M059J (cell line): ENCODE measurements around the gene ATP7B. TPM values are rescaled to one million over a fixed set of nuclear protein-coding genes. Genes with fewer than 3 reads are reported as not detected.
"Not testable (repeated sequence)": the region's sequence is repeated elsewhere in the genome, so short reads cannot be mapped to it uniquely, and the experiment has no call there.

ENCODE experiments used
- DNase-seq: peaks from one replicate; pipeline ENCODE4 v3.0.0-alpha.2; 2012; ENCODE audit warnings: low read depth
- total RNA-seq: library from RNA; depleted of rRNA; stranded (reverse); fragments of >200 nt; shearing (Covaris generic); gene quantifications from 2 replicates; pipeline ENCODE4 v1.2.3, GENCODE V29; 2014; rRNA removed

The ATP7B gene
- total RNA-seq: 0.52 and 0.94 TPM in 2 replicates

DNA sequence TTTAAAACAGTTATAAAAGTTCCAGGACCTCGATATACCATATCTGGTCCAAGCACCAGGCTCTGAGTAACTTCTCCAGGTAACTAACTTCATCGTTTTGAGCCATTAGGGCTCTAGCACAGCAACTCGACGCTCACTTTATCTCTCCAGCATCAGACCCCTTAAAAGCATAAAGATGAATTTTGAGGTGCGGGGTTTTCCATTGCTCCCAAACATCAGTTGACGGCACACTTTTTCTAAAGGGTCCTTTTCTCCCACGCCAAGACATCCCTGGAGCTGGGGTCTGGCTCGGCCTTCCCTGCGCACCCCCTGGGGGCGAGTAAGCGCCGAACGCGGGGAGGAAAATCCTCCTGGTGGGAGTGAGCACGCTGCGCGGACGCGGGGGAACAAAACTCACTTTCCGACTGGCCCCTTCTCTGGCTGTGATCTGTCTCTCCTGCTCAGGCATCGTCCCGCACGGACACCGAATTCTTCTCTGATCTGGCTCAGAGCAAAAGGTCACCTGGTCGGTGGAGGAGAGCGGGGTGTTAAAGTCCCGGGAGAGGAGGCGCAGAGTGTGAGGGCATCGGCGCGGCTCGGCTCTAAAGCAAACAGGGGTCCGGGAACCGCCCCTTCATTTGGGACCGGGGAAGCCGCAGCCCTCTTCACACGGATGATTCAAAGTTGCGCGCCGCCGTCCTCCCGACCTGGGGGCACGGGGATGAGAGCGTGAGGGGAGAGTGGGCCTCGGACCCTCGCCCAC lies at the start of gene ATP7B:
Gene ATP7B, minus strand, starts transcription at position 561 of the 742 bp plus-strand sequence. Its CDS starts 113 bp downstream, at position 448.
- DNase-seq: peak; percentile 8

DNA sequence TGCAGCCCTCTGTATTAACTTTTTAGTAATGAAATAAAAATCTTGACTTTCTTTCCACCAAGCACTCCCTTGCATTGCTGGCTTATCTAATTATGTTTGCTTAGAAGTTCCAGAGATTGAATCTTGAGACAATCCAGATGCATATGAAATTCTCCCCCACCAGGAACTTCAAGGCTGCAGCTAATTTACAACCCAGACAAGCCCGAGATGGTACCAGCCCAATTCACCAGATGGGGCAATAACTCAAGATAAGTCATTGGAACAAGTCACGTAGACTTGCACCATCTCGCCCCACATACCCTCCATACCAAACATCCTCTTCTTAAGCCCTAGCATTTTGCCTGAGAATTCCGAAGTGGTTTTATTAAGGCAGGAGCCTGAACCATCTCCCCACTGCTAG lies 42.2 kb upstream of the ATP7B start:
- DNase-seq: no peak

DNA sequence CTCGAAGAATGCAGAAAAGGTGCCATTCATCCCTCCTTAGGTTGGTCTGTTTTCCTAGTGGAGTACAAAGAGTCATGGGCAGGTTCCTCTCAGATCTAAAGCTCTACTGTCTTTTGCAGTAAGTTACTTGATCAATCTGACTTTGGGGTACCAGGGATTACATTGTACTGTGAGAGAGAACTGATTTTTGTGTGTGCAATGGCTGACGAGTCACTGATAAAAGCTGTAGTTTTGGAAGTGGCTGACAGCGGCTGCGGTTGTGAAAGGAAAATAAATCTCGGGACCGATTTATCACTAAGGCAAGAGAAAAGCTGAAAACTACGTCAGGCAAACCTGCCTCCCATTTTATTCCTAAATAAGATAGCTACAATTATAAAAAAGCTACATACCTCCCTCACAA lies 40.1 kb upstream of the ATP7B start:
- no peak for DNase-seq

DNA sequence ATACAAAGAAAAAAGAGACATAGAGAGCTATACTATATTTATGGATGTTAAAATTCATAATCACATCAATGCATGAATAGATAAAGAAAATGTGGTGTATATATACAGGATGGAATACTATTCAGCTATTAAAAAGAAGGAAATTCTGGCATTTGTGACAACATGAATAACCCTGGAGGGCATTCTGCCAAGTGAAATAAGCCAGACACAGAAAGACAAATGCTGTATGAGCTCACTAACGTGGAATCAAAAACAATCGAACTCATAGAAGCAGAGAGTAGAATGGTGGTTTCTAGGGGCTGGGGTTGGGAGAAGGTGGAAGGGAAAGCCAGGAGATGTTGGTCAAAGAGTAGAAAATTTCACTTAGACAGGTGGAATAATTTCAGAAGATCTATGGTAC lies 37.3 kb upstream of the ATP7B start:
- DNase-seq: no peak

DNA sequence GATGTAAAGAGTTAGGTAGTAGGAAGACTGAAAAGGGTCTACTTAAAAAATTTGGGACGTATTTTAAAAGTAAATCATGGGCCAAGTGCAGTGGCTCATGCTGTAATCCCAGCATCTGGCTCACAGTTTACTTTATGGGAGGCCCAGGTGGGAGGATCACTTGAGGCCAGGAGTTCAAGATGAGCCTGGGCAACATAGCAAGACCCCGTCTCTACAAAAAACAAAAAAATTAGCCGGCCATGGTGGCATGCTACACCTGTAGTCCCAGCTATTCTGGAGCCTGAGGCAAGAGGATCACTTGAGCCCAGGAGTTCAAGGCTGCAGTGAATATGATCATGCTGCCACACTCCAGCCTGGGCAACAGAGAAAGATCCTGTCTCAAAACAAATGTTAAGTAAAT lies 36.2 kb upstream of the ATP7B start:
- DNase-seq: no peak

DNA sequence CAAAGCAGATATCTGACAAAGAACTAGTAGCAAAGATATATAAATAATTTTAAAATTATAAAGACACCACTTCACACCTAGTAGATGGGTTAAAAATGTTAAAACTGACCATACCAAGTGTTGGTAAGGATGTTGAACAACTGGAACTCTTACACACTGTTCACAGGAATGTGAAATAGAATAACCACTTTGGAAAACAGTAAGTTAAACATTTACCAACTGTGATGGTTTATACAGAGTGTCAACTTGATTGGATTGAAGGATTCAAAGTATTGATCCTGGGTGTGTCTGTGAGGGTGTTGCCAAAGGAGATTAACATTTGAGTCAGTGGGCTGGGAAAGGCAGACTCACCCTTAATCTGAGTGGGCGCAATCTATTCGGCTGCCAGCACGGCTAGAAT lies 32.4 kb upstream of the ATP7B start:
- no peak for DNase-seq

DNA sequence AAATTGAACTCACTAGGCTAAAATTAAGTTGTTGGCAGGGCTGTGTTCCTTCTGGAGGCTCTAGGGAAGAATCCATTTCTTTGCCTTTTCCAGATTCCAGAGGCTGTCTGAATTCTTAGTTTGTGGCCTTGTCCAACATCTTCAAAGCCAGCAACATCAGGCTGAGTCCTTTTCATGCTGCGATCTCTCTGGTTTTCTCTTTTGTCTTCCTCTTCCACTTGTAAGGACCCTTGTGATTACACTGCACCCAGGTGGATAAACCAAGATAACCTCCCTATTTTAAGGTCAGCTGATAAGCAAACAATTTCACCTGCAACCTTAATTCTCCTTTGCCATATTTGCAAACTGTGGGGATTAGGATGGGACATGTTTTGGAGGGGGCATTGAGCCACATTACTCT lies 24.8 kb upstream of the ATP7B start:
- no peak for DNase-seq

DNA sequence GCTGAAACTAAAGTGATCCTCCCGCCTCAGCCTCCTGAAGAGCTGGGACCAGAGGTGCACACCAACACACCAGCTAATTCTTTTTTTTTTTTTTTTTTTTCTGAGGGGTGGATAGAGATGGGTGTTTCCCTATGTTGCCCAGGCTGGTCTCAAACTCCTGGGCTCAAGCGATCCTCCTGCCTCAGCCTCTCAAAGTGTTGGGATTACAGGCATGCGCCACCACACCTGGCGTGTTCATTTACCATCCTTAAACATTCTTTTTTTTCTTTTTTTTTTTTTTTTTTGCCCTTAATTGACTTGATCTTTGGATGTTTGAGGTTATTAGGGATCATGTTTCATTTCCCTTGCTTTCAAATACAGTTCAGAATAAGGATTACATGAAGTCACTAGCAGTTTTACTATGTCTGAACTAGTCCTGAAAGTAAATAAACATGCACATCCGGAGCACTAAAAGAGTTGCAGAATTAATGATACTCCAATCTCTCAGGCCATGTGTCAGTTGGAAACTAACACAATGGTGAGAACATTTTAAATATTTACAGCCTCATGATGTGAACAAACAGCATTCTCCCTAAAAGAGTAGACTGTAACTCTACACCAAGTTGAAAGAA lies 23.5 kb upstream of the ATP7B start:
- DNase-seq: no peak

DNA sequence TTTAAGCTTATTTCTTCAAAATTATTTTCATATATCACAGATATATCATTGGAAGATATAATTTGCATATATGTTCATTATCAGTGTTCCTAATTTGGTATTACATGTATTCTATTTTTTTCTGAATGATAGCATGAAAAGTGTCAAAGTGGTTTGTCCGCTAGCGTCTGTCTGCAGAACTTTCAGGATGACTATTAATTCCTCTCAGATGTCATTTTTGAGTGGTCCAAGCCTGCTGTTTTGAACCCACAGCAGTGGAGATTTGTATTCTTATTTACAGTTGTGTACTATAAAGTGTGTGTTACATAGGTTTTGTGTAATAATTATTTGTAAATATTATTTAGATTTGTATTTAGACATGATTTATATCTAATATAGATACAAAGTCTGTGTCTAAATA lies 21.8 kb upstream of the ATP7B start:
- DNase-seq: no peak

DNA sequence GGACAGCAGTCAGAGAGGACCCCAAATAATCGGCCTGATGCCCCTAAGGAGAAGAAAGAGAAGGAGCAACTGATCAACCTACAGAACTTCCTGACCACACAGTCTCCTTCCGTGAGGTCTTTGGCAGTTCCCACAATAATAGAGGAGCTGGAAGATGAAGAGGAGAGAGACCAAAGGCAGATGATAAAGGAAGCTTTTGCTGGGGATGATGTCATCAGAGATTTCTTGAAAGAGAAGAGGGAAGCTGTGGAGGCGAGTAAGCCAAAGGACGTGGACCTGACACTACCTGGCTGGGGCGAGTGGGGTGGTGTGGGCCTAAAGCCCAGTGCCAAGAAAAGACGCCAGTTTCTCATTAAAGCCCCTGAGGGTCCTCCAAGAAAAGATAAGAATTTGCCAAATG lies 19.2 kb upstream of the ATP7B start:
- DNase-seq: not testable (repeated sequence)

DNA sequence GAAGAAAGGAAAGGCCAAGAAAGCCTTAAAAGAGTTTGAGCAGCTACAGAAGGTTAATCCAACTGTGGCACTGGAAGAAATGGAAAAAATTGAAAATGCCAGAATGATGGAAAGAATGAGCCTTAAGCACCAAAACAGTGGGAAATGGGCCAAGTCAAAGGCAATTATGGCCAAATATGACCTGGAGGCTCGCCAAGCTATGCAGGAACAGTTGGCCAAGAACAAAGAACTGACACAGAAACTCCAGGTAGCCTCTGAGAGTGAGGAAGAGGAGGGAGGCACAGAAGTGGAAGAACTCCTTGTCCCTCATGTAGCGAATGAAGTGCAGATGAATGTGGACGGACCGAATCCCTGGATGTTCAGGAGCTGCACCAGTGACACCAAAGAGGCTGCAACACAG lies 18.3 kb upstream of the ATP7B start:
- no peak for DNase-seq

DNA sequence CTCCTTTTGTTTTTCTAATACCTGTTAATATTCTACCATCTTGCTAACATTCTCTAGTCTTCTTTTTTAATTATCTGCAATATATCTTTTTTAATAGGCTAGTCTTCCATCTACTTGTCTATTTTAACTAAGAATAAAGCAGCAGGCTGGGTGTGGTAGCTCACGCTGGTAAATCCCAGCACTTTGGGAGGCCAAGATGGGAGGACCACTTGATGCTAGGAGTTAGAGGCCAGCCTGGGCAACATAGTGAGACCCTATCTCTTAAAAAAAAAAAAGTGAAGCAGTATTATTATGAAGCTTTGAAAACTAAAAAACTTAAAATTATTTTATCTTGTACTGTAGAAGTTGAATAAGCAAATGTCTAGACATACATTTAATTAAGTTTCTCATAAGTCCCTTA lies 16.6 kb upstream of the ATP7B start:
- DNase-seq: no peak

DNA sequence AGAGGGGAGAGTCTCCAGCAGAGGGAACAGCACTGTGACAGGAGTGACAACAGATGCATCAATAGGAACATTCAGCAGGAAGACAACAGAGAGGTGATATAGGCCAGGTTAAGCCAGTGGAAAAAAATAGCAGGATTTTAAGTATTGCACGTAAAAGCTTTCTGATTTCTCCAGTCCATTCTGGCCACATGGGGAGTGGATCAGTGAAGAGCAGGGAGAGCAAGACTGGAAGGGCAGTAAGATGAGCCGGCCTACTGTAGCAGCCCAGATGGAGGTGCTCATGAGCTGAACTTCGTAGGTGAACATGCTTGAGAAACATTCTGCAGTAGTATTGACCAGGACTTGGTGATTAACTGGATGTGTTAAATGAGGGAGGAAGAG lies 15.0 kb upstream of the ATP7B start:
- DNase-seq: no peak

DNA sequence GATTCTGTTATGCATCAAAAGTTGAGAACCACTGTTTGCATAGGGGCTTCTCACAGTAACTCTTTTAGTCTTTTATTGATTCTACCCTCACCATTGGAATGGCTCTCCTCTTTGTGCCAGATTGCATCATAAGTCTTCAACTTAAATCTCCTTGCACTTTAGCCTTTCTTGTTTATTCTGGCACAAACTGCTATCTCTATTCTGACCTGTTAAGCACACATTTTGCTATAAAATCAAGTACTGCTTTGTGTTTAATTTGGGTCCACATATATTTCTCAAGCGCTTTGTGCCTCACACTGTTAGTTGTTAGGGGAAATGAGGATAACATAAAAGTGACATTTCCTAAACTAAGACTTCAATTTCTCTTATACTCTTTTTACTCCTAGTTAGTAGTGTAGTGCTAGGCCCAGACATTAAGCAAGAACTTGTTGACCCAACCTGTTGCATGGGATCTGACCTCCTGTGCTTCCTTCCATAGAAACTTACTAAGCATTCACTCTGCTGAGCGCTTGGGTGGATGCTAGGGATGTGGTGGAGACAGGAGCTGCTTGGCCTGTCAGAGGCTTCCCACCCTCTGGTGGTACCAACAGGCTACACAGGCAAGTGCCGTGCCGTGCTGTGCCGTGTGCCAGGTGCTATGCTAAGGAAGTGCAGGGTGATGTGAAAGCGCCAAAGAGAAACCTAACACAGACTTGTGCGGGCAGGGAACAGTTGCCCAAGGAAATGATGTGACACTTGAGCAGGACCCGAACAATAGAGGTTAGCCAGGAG lies 14.4 kb upstream of the ATP7B start:
- no peak for DNase-seq

DNA sequence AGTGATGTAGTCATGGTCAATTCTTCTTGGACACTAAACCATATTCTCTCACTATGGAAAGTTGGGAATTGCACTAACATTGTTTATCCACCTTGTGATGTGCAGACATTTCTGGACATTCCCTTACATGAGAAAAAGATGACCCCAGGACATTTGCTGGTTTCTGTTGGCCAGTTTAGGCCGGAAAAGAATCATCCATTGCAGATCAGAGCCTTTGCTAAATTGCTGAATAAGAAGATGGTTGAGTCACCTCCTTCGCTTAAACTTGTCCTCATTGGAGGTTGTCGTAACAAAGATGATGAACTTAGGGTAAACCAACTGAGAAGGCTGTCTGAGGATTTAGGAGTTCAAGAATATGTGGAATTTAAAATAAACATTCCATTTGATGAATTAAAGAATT lies 13.2 kb upstream of the ATP7B start, which contains the start of gene UTP14C:
Gene UTP14C, plus strand, starts transcription at position 211 of the 400 bp plus-strand sequence. CDS start 4,114 bp downstream, outside the sequence.
- no peak for DNase-seq

DNA sequence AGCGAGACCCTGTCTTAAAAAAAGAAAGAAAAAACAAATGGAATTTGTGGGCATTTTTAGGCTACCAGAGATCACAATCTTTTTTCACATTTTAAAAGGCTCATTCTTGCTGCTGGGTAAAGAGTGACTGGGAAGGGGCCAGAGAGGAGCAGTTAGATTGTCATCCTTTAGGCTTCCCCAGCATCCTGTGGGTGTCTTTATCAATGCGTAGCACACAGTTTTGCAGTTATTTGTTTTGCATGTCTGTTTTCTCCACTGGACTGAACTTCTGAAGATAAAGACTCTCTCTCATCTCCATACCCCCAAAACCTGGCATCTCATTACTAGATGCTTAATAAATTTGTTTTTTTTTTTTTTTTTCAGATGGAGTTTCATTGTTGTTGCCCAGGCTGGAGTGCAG lies 11.1 kb upstream of the ATP7B start:
- DNase-seq: no peak

DNA sequence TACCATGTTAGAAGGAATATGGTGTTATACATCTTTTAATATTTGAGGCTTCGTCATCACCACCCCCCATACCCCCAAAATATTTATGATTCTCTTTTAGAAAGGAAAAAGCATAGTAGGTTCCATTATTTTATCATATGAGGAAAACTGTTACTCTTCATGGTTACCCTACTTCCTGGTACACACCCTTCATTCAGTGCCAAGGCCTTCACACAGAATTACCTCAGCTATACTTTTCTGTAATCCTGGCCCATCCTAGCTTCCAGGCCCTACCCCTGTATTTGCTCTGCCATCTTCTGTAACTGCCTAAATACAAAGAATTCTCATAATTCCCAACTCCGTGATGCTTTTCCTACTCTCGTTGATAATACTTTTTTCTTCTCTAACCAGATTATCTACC lies 8.9 kb upstream of the ATP7B start:
- DNase-seq: no peak

DNA sequence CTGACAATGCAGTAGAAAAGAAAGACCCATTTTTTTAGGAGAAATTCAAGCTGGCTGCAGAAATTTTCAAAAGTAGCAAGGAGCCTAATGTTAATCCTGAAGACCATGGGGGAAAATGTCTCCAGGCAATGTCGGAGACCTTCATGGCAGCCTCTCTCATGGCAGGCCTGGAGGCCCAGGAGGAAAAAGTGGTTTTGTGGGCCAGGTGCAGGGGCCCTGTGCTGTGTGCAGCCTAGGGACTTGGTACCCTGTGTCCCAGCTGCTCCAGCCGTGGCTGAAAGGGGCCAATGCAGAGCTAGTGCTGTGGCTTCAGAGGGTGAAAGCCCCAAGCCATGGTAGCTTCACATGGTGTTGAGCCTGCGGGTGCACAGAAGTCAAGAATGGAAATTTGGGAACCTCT lies 5.0 kb upstream of the ATP7B start:
- DNase-seq: no peak

DNA sequence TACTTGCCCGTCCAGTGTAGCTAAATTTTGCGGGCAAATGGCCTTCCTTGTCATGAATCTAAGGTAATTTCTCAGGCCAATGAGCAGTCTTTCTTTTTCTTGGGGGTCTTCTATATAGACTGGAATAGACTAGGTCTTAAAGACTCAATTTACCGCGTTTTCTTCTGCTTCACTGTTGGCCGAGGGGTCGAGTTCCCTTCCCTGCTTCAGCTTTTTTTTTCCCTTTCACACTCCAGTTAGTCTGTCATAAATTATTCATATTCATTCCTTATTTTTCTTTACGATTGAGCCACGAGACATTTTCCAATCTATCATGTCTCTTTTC lies 1.2 kb upstream of the ATP7B start:
- no peak for DNase-seq

DNA sequence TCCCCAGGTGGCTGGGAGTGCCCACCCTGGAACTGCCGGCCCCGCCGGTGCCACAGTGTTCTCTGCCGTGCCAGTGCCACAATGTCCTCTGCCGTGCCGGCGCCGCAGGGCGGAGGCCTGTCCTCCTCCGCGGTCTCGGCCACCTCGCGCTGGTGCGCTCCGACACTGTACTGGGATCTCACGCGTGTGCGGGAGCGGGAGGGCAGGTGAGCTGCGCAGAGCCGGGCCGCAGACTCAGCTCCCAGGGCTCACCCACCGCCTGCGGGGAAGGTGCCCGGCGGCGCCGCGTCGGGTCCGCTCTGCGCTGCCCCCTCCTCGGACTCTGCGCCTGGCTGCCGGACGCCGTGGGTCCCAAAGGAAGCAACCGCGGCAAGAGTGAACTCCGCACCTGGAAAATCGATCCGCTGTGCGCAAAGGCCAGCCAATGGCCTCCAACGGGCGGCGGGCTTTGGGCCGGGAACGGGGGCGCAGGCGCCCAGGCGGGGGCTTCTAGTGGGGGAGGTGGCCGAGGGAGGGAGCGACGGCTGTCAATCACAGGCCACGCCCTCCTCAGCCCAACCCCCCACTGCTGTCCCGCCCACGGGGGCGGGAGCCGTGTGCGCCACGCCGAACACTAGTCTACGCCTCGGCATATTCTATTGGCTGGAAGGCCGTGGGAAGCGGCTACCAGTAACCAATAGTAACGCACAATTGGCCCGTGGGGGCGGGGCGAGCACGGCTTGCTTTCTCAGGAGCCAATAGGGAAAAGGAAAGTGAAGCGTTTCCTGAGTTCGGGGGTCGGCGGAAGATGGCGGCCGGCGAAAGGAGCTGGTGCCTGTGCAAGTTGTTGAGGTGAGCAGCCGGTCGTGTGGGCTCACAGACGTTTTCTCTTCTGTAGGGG lies 622 bp upstream of the ATP7B start, which contains the start of gene ALG11:
Gene ALG11, plus strand, starts transcription at position 767 of the 880 bp plus-strand sequence. Its CDS starts 21 bp downstream, at position 788.
- DNase-seq: peak; percentile 95

DNA sequence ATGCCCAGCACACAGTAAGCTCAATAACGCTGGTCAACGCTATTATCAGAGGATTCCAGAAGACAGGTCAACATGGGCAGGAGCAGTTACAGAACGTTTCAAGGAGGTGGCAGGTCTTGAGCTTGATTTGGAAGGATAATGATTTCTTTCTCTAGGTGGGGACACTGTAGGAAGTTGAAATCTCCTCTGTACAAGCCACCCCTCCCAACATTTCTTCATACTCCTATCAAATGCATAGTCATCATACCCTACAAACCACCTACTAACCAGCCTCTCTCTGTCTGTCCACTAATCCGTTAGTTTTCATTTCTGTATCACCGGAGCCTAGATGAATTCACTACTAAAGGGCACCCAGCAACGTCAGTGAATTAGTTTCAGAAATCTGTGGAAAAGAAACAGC lies 1.3 kb downstream of the ATP7B start:
- no peak for DNase-seq
